Stimulated activated naive CD8-positive, alpha-beta T cell treated with anti-CD3 and anti-CD28 coated beads, Interleukin-15, Interleukin-2, amounts not matched to agents 100 U/mL and 50 U/mL, for 24 hours (primary cell): ENCODE results near the gene AFG1L.

Experiments used
- ATAC-seq: fragments of 150-1000 bp; cut with Tn5 transposase; one replicate; pipeline ENCODE4 v1.10.0; 2021
- DNase-seq: peaks from one replicate; pipeline ENCODE4 v3.0.0; 2021

Gene AFG1L

DNA sequence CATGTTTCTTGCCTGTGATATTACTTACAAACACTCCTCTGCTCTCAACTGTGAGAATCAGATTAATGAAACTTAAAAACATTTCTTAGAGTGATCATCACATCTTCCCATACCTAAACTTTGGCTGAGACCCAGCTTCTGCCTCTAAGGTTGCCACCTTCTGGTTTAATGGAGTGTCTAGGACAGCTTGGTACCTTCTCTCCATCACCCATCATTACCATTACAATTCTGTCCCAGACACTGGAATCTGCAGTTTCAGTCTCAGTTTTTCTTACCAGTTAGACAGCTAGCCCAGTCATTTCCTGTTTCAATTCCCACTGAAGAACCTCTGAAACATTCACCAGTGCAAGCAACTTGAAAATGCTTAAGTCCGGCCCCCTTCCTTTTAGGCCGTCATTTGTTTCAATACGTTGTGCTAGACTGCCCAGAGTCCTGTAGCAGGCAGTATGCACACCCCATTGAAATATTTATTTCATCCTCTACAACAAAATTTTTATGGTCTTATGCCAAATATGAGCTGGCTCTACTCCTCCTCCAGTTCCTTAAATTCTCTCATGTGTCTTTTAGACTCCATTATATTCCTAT is 158.8 kb downstream of the AFG1L start:
- DNase-seq (no peak), ATAC-seq (no peak)

DNA sequence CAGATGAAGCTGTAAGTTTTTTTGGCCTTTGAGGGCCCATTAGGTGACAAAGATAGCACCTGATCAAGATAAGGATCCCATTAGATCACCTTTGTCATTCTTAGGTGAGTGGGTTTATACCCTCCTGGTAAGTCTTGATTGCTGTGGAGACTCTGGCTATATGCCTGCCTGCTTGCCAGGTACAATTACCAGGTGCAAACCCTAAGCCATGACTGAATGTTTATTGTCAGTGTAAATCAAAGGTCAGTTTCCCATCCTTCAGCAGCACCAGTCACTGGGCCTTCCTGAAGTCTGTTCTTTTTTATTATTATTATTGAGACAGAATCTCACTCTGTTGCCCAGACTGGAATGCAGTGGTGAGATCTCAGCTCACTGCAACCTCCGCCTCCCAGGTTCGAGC is 159.5 kb downstream of the AFG1L start:
- ATAC-seq (no peak), DNase-seq (no peak)

DNA sequence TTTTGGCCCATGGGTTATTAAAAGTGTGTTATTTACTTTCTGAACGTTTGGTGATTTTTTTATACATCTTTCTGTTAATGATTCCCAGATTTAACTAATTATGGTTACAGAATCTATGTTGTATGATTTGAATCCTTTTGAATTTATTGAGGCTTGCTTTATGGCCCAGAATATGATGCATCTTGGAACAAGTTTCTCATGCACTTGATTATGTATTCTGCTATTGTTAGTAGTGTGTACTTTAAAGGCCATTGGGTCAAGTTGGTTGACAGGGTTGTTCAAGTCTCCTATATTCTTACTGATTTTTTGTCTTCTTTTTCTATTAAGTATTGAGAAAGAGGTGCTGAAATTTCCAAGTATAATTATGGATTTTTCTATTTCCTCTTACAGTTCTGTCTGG is 160.8 kb downstream of the AFG1L start:
- no peak for ATAC-seq
- no peak for DNase-seq

DNA sequence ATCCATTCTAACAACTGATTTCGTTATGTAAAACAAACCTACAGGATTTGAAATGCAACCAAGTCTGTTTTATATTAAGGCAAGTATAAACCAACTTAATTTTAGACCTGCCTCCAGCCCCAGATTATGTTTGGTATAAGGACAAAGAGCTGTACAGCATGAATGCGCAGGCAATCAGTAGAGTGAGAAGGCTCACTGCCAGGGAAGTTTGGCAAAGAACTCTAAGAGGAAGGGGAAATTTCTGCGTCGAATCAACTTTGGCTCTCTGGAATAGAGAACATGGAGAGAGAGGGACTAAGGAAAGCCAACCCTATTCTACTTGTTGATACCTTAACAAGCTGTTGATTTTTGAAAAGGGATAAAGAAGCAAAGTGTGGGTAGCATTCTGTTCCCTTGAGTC is 168.9 kb downstream of the AFG1L start:
- ATAC-seq (no peak), DNase-seq (no peak)

DNA sequence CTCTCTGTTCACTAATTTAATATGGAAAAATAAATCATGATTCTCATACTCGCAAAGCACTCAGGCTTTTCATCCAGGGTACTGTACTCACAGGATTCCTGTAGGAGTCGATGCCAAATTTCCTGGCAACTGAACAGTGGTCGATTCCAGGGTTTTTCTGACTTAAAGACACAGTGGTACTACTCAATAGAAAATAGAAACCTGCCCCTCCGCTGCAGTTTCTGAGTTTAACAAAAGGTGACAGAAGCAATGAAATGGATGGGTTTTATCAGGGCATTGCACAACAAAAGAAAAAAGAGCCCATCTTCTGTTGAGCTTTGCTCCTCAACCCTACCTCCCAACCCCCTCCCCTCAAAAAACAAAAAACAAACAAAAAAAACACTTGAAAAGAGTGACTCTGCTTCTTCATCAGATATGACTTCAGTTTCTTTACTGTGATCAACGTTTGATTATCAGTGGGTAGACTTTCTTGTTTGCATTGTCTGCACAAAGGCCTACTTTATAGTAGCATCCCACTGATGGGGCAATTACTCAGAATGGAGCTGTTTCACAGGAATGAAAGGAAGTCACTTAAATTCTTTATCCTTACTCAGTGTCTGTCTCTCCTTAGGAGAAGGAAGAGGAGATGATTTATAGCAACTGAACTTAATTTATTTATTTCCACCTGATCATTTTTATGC is 169.7 kb downstream of the AFG1L start:
- no peak for DNase-seq
- ATAC-seq, result no peak

DNA sequence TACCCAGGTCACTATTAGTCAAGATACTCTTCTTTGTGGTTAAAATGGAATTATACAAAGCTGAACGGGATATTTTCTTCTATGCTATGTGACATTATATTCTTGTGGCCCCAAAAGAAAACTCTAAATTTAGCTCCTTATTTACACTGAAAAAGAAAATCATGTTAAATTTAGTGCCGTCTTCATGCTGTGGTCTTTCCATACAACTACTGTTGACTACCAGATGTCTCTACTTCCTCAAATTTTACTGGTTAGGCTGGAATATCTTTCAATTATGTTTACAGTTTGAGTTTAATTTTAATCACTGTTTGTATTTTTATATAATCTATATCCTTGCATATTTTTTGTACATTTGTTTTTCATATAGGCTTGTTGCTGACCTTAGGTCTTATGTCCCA is 170.2 kb downstream of the AFG1L start:
- ATAC-seq, result no peak
- DNase-seq, result no peak

DNA sequence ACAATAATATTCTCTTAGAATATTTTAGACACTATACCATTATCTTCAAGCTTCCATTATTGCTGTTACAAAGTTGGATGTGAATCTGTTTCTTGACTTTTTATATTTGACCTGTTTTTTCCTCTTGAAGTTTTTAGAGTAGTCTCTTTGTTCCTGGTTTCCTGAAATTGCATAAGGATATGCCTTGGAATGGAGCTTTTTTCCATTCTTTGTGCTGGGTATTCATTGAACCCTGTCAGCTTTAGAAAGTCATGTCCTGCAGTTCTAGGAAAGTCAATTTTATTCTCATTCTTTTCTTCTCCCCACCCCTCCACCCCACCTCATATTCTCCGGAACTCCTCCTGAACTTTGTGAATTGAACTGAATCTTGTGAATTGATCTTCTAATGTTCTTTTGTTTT is 173.5 kb downstream of the AFG1L start:
- no peak for ATAC-seq
- DNase-seq, result no peak

DNA sequence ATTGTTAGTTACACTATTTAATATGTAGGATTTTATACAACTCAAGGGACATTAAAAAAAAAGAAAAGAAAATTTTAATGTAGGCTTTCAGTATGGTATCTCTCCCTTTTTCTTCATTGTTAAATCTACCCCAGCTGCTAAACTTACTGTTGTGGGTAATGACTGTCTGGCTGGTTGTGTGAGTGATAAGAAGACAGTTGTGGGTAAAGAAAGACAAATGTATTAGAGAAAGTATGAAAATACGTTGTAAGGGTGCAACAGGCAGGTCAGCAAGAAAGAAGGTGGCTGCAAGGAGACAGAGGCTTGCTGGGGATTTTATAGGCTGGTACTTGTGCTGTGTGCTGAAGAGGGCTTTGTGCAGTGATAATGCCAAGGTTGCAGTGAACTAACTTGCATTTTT is 174.5 kb downstream of the AFG1L start:
- DNase-seq, result no peak
- no peak for ATAC-seq

DNA sequence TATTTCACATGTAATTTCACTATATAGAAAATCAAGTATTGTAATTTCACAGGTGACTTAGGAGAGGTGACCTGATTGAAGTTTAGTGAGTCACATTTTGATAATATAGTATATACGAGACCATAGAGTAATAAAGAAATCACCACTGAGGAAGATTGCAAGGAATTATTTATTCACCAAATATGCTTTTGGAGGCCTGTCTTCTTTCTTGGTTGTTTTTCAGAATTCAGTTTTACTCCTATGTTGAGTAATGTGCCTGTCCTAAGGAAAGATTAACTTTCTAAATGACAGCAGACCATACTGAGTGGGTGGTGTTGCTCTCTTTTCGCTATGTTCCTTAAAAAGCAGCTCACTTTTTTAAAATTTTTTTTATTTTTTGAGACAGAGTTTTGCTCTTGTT is 178.3 kb downstream of the AFG1L start:
- ATAC-seq (peak; percentile 75), DNase-seq (no peak)

DNA sequence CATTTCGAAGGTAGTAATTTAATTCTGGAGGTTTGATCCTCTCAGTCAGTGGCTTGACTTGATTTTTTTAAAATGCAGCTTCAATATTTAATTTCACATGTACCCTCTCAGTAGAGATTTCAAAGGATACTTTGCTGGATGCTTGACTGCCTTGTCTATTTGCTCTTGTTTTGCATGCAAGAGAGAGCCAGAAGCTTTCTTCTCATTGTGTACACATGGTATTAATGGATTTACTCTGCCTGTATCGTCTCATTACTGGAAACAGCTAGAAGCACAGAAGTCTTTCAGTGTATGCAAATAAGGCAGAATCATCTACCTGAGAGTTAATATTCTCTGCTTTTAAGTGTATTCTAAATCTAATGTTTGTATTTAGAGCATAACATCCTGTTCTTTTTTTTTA is 181.5 kb downstream of the AFG1L start:
- no peak for ATAC-seq
- DNase-seq, result no peak

DNA sequence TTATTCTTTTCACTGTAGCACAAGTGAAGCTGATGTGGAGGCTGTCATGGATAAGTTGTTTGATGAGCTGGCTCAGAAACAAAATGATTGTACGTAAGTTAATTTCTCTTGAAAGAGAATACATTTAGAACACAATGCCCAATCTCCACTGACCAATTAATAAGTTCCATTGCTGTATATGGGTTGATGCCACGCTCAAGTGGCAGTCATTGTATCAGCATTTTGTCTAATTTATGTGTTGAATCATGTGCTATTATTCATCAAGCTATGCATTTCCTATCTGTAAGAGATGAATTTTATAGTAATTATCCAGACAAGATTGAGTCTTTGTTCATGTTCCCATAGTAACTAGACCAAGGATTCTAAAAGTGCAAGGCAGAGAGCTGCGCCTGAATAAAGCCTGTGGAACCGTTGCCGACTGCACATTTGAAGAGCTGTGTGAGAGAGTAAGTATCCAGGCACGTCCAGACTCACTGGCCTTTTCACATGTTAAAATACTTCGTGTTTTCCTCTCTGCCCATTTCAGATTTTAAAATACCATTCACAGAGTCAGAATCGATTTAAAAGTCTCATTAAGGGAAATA is 182.1 kb downstream of the AFG1L start:
- ATAC-seq (no peak), DNase-seq (no peak)

DNA sequence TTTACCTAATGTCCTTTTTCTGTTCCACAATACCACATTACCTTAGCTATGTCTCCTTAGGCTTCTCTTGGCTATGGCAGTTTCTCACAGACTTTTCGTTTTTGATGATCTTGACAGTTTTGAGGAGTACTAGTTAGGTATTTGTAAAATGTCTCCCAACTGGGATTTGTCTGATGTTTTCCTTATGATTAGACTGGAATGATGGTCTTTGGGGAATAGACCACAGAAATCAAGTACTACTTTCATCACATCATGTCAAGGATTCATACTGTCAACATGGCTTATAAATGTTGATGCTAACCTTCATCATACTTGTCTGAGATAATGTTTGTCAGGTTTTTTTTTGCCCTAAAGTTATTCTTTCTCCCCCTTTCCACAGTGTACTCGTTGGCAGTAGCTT is 187.7 kb downstream of the AFG1L start:
- ATAC-seq (no peak), DNase-seq (no peak)

DNA sequence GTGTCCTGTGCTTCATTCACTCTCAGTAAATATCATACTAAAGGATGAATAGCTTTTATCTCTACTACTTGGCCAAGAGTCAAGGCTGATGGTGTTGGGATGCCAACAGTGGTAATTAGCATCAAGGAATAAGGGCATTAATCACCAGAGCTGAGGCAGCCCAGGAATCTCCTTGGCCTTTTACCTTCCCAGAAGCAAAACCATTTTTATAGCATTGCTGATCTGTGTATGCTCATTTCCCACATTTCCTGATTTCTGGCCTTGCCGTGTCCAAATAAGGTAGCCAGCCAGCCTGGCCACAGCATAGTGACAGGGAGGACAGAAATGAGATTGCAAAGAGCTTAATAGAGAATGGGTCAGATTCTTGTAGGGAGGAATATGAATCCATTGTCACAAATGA is 189.2 kb downstream of the AFG1L start:
- ATAC-seq, result no peak

DNA sequence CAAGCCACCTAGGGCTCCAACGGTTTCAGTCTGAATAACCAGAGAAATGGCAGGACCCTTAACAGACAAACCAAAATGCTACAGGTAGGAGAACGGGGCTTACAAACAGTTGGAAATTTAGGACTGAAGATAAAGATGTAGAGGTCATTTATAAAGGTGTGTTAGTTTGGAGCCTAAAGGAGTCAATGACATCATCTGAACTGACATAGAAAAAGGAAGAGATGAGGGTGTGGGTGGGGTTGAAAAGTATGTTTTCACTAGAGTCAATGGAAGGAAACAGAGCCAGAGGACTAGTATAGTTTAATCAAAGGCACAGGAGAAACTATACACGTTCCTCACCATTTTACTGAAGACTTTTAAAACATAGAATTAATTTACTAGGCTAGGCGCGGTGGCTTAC is 194.8 kb downstream of the AFG1L start:
- DNase-seq (no peak), ATAC-seq (no peak)

More for the DNA sequence above, 189.2 kb downstream of the AFG1L start:
- DNase-seq, result no peak

DNA sequence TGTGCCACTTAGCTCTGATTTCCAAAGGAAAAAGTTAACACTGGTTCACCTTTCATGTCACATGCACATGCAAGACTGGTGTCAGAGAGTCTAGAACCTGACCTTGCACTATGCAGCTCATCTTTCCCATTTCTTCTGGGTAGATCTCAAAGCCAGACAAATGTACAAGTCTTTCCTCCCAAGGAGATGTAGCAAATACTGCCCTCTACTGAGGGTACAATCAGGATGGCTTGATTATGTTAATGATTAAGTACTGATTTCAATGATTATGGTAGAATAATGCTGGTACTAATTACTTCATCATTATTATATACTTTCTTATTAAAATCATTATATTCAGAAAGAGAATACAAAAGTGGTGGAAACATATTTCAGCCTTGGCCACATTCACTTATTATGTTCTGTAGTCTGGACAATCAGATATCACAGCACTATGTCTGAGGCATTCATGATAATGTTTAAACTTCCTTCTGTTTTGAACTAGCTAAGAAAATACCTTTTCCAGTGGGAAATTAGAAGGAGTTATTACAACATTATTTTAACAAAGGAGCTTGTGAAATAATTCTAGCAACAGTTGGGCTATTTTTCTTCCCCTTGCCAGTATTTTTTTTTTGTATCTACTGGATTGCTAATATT is 197.4 kb downstream of the AFG1L start:
- DNase-seq, result no peak
- no peak for ATAC-seq

DNA sequence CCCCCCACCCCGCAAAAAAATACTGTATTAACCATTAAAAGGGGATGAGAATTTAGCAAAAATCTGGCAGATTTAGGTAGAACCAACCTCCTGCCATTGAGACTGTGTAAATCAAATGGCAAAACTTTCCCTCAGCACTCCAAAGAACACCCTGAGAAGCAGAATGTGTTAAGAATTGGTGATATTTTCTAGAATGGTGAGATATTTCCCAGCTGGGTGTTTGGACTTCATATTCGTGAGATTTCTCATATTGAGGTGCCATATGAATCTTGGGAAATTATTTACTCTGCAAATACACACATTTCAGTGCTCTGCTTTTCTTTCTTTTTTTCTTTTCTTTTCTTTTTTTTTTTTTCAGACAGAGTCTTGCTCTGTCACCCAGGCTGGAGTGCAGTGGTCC is 199.6 kb downstream of the AFG1L start:
- ATAC-seq (no peak), DNase-seq (no peak)

DNA sequence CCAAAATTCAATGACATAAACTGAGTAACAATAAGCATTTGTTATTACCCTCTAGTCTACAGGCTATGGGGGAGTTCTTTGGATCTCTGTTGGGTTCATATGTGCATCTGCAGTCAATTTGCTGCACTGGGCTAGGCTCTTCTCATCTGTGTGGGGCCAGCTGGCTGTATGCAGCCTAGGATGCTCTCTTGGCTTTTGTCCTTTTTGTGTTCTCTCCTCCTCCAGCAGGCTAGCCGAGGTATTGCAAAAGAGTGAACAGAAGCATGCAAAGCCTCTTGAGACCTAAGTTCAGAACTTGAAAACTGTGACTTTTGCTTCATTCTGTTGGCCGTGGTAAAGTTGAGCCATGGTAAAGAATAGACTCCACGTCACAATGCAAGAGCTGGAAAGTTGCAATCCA is 203.0 kb downstream of the AFG1L start:
- DNase-seq (no peak), ATAC-seq (no peak)

DNA sequence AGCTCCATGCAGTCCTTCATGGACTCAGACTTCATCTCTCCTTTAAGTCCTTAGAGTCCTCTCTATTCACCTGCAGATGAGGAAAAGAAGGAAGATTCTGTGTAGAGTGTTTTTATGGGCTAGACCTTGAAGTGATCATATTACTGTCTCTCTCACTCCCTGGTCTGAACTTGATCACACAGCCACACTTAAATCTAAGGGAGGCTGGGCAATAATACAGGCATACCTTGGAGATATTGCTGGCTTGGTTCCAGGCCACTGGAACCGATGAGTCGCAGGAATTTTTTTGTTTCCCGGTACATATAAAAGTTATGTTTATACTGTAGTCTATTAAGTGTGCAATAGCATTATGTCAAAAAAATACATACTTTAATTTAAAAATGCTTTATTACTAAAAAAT is 206.7 kb downstream of the AFG1L start:
- DNase-seq (no peak), ATAC-seq (no peak)

DNA sequence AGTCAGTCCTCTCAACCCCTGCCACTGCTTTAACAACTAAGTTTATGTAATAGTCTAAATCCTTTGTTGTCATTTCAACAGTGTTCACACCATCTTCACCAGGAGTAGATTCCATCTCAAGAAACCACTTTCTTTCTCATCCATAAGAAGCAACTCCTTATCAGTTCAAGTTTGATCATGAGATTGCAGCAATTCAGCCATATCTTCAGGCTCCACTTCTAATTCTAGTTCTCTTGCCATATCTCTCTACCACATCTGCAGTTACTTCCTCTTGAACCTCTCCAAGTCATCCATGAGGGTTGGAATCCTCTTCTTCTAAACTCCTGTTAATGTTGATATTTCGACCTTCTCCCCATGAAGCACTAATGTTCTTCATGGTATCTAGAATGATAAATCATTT is 208.0 kb downstream of the AFG1L start:
- ATAC-seq (no peak), DNase-seq (no peak)

DNA sequence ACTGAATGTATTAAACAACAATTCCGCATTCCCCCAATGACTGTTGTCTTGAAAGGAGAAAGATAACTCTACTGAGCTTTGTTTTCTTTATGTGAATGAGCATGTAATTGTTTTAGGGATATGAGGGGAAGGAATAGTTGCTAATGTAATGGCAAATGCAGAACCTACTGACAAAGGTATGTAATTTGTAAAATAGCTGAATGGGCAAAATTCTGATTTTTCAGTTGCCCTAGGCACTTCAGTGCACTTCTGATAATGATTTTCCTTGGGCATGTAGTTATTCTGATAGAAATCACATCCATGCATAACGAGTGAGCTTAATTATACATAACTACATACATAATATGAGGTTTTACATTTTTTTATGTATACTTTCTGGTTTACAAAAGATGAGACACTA is 212.5 kb downstream of the AFG1L start:
- ATAC-seq, result no peak
- DNase-seq, result no peak

DNA sequence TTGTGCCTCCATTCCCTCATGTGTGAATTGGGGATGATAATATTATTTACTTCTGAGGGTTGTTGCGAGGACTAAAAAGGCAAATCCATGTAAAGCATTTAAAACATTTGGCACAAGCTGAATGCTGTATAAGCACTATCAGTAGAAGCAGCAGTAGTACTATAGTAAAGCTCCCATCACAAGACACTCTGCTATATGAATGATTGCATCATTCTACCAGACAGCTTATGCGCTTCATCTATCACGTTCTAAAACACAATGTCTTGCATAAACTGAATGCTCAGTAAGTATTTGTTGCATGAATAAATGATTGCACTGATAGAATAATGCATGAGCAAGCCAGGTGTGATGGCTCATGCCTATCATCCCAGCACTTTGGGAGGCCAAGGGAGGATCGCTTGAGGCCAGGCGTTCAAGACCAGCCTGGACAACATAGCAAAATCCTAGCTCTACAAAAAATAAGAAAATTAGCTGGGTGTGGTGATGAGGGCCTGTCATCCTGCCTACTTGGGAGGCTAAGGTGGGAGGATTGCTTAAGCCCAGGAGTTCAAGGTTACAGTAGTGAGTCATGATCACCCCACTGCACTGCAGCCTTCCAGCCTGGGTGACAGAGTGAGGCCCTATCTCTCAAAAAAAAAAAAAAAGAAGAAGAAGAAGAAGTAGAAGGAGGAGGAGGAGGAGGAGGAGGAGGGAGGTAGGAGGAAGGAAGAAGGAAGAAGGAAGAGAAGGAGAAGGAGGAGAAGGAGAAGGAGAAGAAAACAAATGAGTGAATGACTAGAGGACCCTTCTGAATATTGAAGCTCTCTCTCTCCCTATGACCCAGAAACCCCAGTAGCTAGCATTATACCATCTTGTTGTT is 215.8 kb downstream of the AFG1L start:
- DNase-seq, result no peak
- ATAC-seq, result no peak

DNA sequence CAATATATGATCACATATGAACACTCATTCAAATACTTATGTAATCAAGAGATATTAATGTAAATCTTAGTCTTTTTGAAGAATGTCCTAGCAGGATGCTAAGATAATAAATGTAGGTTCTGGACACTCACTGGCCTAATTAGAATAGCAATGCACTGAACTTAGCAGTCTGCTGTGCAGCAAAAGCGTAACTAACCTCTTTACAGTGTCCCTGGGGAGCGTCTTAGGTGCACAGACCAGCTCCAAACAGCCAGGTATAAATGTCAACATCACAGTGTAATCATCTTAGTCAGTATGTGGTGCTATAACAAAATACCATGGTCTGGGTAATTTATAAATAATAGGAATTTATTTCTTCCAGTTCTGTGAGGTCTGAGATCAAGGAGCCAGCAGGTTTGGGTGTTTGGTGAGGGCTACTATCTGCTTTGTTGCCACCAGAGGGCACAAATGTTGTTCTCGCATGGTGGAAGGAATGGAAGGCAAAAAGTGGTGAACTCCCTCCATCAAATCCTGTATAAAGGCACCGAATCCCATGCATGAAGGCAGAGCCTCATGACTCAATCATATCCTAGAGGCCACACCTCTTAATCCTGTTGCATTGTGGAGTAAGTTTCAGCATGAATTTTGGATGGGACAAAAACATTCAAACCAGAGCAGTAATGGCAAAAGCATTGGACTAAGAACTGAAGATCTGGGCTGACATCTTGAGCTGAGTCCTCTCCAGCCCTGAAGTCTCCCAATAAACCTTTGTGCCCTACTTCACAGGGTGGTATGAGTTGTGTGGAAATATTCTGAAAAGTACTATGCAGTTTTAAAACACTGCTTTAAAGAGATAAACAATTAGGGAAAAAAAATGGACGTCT is 224.1 kb downstream of the AFG1L start:
- no peak for ATAC-seq
- no peak for DNase-seq
